Fibroblast of peridontal ligament (primary cell): Measurements from ENCODE around the gene CRYBB1.
A peak's percentile ranks its signal among the peaks of the same experiment; 100 is the strongest.

Experiments
- DNase-seq: peaks from one replicate; pipeline ENCODE4 v3.0.0-alpha.2; 2010; ENCODE audit errors: extremely low read depth

Gene CRYBB1

GRCh38 chr22:26553056-26553752 is 64.6 kb downstream of the CRYBB1 start:
- peak; percentile 86 for DNase-seq

GRCh38 chr22:26552466-26552865 is 65.4 kb downstream of the CRYBB1 start:
- DNase-seq: peak; percentile 86

GRCh38 chr22:26551568-26551967 is 66.3 kb downstream of the CRYBB1 start:
- DNase-seq: no peak

- DNase-seq: peak; percentile 90
Observed at GRCh38 chr22:26550498-26551033, 67.3 kb downstream of the CRYBB1 start.

- no peak for DNase-seq
Observed at GRCh38 chr22:26549902-26550497, 67.8 kb downstream of the CRYBB1 start.
